Measurements from ENCODE around the gene NEUROD1. TPM values are rescaled to one million over a fixed set of nuclear protein-coding genes. Genes with fewer than 3 reads are reported as not detected.

NEUROD1 gene
- total RNA-seq, 1 donor from 2014 or later: not detected

GRCh38 chr2:181658444-181658843, 21.9 kb downstream of the NEUROD1 start:
- Mint-ChIP-seq H3K27me3 (peaks cover 28% of the 10 kb centered on the region), H3K9me3 (no peaks in the 10 kb centered on the region), H3K27ac (no peak overlapping the region), H3K4me1 (peaks cover 13% of the 10 kb centered on the region), H3K36me3 (ENCODE audit: low read depth) (no peaks in the 10 kb centered on the region), H3K4me3 (no peak overlapping the region)
- no peak for DNase-seq
- ChIA-PET CTCF (interaction anchor here (1.3 kb wide), 1 partner anchor 86 kb away, joined by 5 read pairs; no protein-coding TSS in a partner anchor), POLR2A (no interaction called here)
- no peak for ATAC-seq (ENCODE audit: low read depth)
- no peak for TF ChIP-seq CTCF (IDR thresholded peaks at IDR 0.05)
- intact Hi-C loops (cut with micrococcal nuclease): no loop called here

GRCh38 chr2:181657379-181657778, 22.9 kb downstream of the NEUROD1 start:
- Mint-ChIP-seq H3K4me3 (peak overlapping the region; percentile 80), H3K27ac (no peak overlapping the region), H3K9me3 (no peaks in the 10 kb centered on the region), H3K36me3 (ENCODE audit: low read depth) (no peaks in the 10 kb centered on the region), H3K27me3 (peaks cover 34% of the 10 kb centered on the region), H3K4me1 (peaks cover 13% of the 10 kb centered on the region)
- ATAC-seq (ENCODE audit: low read depth): no peak
- intact Hi-C loops (cut with micrococcal nuclease): loop anchor here (2.0 kb wide), 1 partner anchor 15 kb away; no protein-coding TSS in a partner anchor
- POLR2A ChIA-PET: no interaction called here
- DNase-seq: no peak
- TF ChIP-seq CTCF (IDR thresholded peaks at IDR 0.05): no peak
- CTCF ChIA-PET: interaction anchor here (1.0 kb wide), 1 partner anchor 58 kb away, joined by 3 read pairs; no protein-coding TSS in a partner anchor

DNA sequence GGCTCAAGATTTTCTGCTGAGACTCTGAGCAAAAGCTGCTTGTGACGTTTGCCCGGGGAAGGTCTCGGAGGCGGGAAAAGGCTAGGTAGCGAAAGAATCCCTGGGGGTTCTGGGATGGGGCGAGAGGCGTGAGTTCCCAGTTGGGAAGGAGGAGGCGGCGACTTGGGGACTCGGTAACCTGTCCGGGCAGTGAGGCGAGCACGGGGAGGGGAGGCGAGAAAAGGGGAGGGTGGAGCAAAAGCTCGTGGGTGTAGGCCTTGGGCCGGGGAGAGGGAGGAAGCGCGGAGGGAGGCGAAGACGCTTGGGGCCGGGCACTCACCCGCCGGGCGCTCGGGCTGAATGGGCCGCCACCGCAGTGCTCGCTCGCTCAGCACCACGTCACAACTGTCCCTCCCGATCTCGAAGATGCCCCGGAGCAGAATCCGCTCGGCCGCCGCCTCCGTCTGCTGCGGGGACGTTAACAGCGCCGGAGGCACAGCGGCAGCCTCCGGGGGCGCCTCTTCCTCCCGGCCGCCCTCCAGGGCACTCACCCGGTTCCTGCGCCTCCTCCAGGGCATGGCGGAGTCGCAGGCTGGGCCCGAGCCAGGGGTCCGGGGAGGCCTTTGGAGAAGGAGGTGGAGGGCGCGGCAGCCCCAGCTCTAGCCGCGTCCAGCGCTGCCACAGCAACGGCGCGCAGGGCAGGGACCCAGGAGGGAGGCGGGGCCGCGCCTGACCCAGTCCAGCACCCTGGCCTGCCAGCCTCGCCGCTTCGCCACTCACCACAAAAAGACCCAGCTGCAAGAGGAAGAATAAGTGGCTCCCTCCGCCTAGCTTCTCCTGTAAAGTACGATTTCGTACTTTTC, 23.6 kb downstream of the NEUROD1 start, which contains the start of gene CERKL:
Gene CERKL, minus strand, starts transcription at position 656 of the 842 bp plus-strand sequence. Its CDS starts 99 bp downstream, at position 557.
- peak within 1 kb of the TSS; percentile 84 for H3K4me3 Mint-ChIP-seq
- no peaks in the 10 kb centered on the region for H3K36me3 Mint-ChIP-seq (ENCODE audit: low read depth)
- peaks cover 13% of the 10 kb centered on the region for H3K4me1 Mint-ChIP-seq
- no peak within 1 kb of the TSS for H3K27ac Mint-ChIP-seq
- intact Hi-C loops (cut with micrococcal nuclease): loop anchor here (2.0 kb wide), 1 partner anchor 16 kb away; no protein-coding TSS in a partner anchor
- ATAC-seq (ENCODE audit: low read depth) (peak; percentile 80), DNase-seq (peak; percentile 25)
- CTCF ChIA-PET: interaction anchor here (1.0 kb wide), 1 partner anchor 58 kb away, joined by 3 read pairs; no protein-coding TSS in a partner anchor
- peaks cover 34% of the 10 kb centered on the region for H3K27me3 Mint-ChIP-seq
- TF ChIP-seq CTCF (IDR thresholded peaks at IDR 0.05): no peak
- POLR2A ChIA-PET: no interaction called here
- H3K9me3 Mint-ChIP-seq: no peaks in the 10 kb centered on the region

DNA sequence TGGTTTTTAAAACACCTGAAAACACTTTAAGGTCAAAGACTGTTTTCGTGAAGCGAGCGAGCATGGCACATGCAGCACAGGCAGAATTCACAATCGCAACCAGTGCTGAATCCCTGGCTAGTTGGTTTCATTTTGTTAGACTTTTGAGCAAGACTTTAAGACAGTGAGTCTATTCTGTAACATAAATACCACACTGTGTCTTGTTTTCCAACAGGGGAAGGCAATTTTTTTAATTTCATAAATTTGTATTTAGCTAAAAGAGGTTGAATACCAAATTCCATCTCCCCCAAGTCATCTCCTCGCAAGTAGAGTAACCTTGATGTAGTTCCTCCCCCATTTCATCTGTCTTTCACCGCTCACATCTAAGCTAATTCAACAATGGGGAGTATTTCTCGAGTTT, 24.8 kb downstream of the NEUROD1 start:
- intact Hi-C loops (cut with micrococcal nuclease): no loop called here
- no peak overlapping the region for H3K4me3 Mint-ChIP-seq
- ChIA-PET CTCF (no interaction called here), POLR2A (no interaction called here)
- ATAC-seq (ENCODE audit: low read depth) (no peak), DNase-seq (no peak)
- no peaks in the 10 kb centered on the region for H3K36me3 Mint-ChIP-seq (ENCODE audit: low read depth)
- H3K9me3 Mint-ChIP-seq: no peaks in the 10 kb centered on the region
- H3K4me1 Mint-ChIP-seq: peaks cover 13% of the 10 kb centered on the region
- no peak for TF ChIP-seq CTCF (IDR thresholded peaks at IDR 0.05)
- H3K27ac Mint-ChIP-seq: no peak overlapping the region
- H3K27me3 Mint-ChIP-seq: peaks cover 36% of the 10 kb centered on the region

GRCh38 chr2:181649436-181649979, 30.8 kb downstream of the NEUROD1 start:
- H3K27ac Mint-ChIP-seq: no peak overlapping the region
- H3K27me3 Mint-ChIP-seq: peaks cover 35% of the 10 kb centered on the region
- ATAC-seq (ENCODE audit: low read depth) (no peak), DNase-seq (no peak)
- ChIA-PET POLR2A (no interaction called here), CTCF (no interaction called here)
- TF ChIP-seq CTCF (IDR thresholded peaks at IDR 0.05): no peak
- intact Hi-C loops (cut with micrococcal nuclease): no loop called here
- H3K4me3 Mint-ChIP-seq: no peak overlapping the region
- H3K4me1 Mint-ChIP-seq: no peaks in the 10 kb centered on the region
- no peaks in the 10 kb centered on the region for H3K36me3 Mint-ChIP-seq (ENCODE audit: low read depth)
- no peaks in the 10 kb centered on the region for H3K9me3 Mint-ChIP-seq
